GM19324 (cell line): ENCODE measurements around the gene TMEM198.

Source experiments
- ATAC-seq: cut with Tn5 transposase; IDR thresholded peaks from one replicate; pipeline ENCODE4 v1.9.1; 2021; ENCODE audit warnings: mild to moderate bottlenecking, moderate library complexity; ENCODE audit not compliant: unreplicated experiment, low FRiP score

The TMEM198 gene

GRCh38 chr2:219508971-219509779 is 34.7 kb upstream of the TMEM198 start:
- ATAC-seq: no peak

- peak; percentile 44 for ATAC-seq
Observed at GRCh38 chr2:219509780-219510511, 33.9 kb upstream of the TMEM198 start.

GRCh38 chr2:219510512-219511135 is 33.2 kb upstream of the TMEM198 start:
- no peak for ATAC-seq

- no peak for ATAC-seq
Observed at GRCh38 chr2:219511547-219512325, 32.1 kb upstream of the TMEM198 start.

- no peak for ATAC-seq
Observed at GRCh38 chr2:219512524-219513216, 31.2 kb upstream of the TMEM198 start.

GRCh38 chr2:219513787-219514186 is 30.0 kb upstream of the TMEM198 start:
- no peak for ATAC-seq

GRCh38 chr2:219514196-219514761 is 29.5 kb upstream of the TMEM198 start, which contains the start of gene ASIC4:
TSS of gene ASIC4 (plus strand) at chr2:219514482. CDS start at chr2:219514725, 243 bp downstream.
- no peak for ATAC-seq

- no peak for ATAC-seq
Observed at GRCh38 chr2:219514836-219515235, 29.0 kb upstream of the TMEM198 start.

GRCh38 chr2:219515874-219516629 is 27.8 kb upstream of the TMEM198 start:
- no peak for ATAC-seq

GRCh38 chr2:219516888-219517287 is 26.9 kb upstream of the TMEM198 start:
- ATAC-seq: no peak

GRCh38 chr2:219517954-219518778 is 25.7 kb upstream of the TMEM198 start:
- no peak for ATAC-seq

- no peak for ATAC-seq
Observed at GRCh38 chr2:219519526-219519916, 24.3 kb upstream of the TMEM198 start.

- ATAC-seq: no peak
Observed at GRCh38 chr2:219520079-219520478, 23.7 kb upstream of the TMEM198 start.

- ATAC-seq: no peak
Observed at GRCh38 chr2:219521066-219521880, 22.6 kb upstream of the TMEM198 start.

- no peak for ATAC-seq
Observed at GRCh38 chr2:219522111-219523030, 21.5 kb upstream of the TMEM198 start.

- no peak for ATAC-seq
Observed at GRCh38 chr2:219523031-219523671, 20.7 kb upstream of the TMEM198 start.
